Prostate gland (tissue), 2 donors: ENCODE data around the gene RIPOR2.

Experiments used
- POLR2A ChIP-seq: fragments of 450-650 bp; IDR thresholded peaks from one replicate; pipeline ENCODE4 v1.6.1; 2016; ENCODE audit warnings: antibody characterized with exemption, mild to moderate bottlenecking
- TF ChIP-seq, protein P1 (sequence below), 4 experiments: fragments of 200-600 bp in 2 of 4; fragments of 450-650 bp in 2 of 4; sonication (generic) in 2 of 4; IDR thresholded peaks; 1 replicate in 3 of 4; 2 replicates in 1 of 4; pipeline ENCODE4 v1.5.1; 2016 to 2019; ENCODE audit warnings: antibody characterized with exemption in 4 of 4, mild to moderate bottlenecking in 2 of 4, moderate library complexity in 2 of 4

DNA sequence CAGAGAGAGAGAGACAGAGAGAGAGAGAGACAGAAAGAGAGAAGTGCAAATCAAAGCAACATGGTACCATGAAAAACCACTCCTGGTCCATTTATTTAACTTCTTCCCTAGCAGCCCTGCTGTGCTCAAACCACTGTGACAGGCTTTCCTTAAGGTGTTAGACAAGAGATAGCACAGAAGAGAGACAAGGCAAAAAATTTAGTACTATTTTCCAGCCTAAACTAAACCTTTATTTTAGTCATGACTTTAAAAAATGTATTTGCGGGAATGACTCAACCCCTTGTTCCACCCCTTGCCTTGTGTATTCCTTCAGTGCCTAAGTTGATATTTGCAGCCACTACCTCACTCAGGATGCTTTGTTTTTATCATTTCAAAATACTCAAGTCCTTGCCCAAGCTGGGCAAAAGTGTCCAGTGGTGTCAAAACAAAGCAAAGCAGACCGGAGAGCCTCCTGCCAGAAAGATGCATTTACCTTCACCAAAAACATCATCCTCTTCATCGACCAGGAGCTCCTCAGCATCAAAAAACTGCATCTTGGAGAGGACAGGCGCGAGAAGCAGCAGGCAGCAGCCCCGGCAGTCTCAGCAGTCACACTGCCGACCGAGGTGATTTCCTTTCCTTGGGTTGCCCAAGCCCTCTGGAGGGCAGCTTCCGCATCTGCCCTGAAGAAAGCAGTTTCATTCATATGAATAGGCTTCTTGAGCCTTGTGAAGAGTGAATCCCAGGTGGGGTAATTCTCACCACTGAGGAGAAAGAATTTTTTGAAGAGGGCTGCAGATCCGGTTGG lies at the start of gene RIPOR2:
- TF ChIP-seq, protein P1, sequence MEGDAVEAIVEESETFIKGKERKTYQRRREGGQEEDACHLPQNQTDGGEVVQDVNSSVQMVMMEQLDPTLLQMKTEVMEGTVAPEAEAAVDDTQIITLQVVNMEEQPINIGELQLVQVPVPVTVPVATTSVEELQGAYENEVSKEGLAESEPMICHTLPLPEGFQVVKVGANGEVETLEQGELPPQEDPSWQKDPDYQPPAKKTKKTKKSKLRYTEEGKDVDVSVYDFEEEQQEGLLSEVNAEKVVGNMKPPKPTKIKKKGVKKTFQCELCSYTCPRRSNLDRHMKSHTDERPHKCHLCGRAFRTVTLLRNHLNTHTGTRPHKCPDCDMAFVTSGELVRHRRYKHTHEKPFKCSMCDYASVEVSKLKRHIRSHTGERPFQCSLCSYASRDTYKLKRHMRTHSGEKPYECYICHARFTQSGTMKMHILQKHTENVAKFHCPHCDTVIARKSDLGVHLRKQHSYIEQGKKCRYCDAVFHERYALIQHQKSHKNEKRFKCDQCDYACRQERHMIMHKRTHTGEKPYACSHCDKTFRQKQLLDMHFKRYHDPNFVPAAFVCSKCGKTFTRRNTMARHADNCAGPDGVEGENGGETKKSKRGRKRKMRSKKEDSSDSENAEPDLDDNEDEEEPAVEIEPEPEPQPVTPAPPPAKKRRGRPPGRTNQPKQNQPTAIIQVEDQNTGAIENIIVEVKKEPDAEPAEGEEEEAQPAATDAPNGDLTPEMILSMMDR (IDR thresholded peaks at IDR 0.05) = no peak
- TF ChIP-seq POLR2A = no peak
